Sigmoid colon (tissue), 4 donors: ENCODE data around the gene ANXA8.
"Not testable (repeated sequence)": the region's sequence is repeated elsewhere in the genome, so short reads cannot be mapped to it uniquely, and the experiment has no call there.

Source experiments
- CTCF ChIP-seq, 4 experiments: fragments of 450-650 bp in 3 of 4; fragments of 200-600 bp in 1 of 4; IDR thresholded peaks; one replicate each; pipeline ENCODE4 v1.5.1; 2016 to 2019; ENCODE audit warnings: antibody characterized with exemption in 4 of 4, mild to moderate bottlenecking in 3 of 4, moderate library complexity in 2 of 4
- POLR2A ChIP-seq, 2 donors: fragments of 450-650 bp; IDR thresholded peaks; one replicate each; pipeline ENCODE4 v1.6.1; 2016; ENCODE audit warnings: antibody characterized with exemption in 2 of 2, mild to moderate bottlenecking in 2 of 2, moderate library complexity in 2 of 2
- POLR2AphosphoS5 ChIP-seq, 4 donors: sonication (generic); formaldehyde crosslinking; IDR thresholded peaks; one replicate each; pipeline ENCODE4 v1.6.1; 2017; ENCODE audit warnings: antibody characterized with exemption in 4 of 4

- TF ChIP-seq POLR2A, CTCF, POLR2AphosphoS5 (IDR thresholded peaks at IDR 0.05): not testable (repeated sequence)
Observed at GRCh38 chr10:47475101-47475500, 8.8 kb downstream of the ANXA8 start.
